HG03575 (cell line): ENCODE measurements around the gene BHLHE40.

Experiments used
- ATAC-seq: cut with Tn5 transposase; IDR thresholded peaks from one replicate; pipeline ENCODE4 v1.9.1; 2021; ENCODE audit not compliant: unreplicated experiment, insufficient number of reproducible peaks, low FRiP score; ENCODE audit errors: extremely low read depth

The BHLHE40 gene

GRCh38 chr3:5030152-5030551 is 50.9 kb downstream of the BHLHE40 start:
- no peak for ATAC-seq

- ATAC-seq, result no peak
These were observed 53.6 kb downstream of the BHLHE40 start for GRCh38 chr3:5032844-5033243.
